ENCODE data around the gene TTC8. TPM values are rescaled to one million over a fixed set of nuclear protein-coding genes. Genes with fewer than 3 reads are reported as not detected.

The TTC8 gene
- total and polyA plus RNA-seq, 4 experiments from 2014 or later, result 1.2 to 1.5 (median 1.5) TPM

GRCh38 chr14:88871429-88871828 lies 47.0 kb downstream of the TTC8 start:
- Mint-ChIP-seq H3K9me3 (no peaks in the 10 kb centered on the region), H3K27me3 (no peaks in the 10 kb centered on the region), H3K36me3 (peaks cover 5 to 8% of the 10 kb centered on the region in 2 donors), H3K4me3 (no peak overlapping the region), H3K4me1 (no peaks in the 10 kb centered on the region), H3K27ac (no peak overlapping the region)
- Histone ChIP-seq H3K4me1 (ENCODE audit: insufficient read depth, low read length) (no peaks in the 10 kb centered on the region), H3K27me3 (ENCODE audit: insufficient read depth, low read length) (no peaks in the 10 kb centered on the region), H3K36me3 (ENCODE audit: insufficient read depth, low read length) (no peaks in the 10 kb centered on the region), H3K4me3 (ENCODE audit: low read length in 2 of 2) (no peak overlapping the region), H3K27ac (ENCODE audit: low read depth, low read length) (no peak overlapping the region), H3K9me3 (ENCODE audit: control insufficient read depth in 1 of 2, low read length in 2 of 2) (no peaks in the 10 kb centered on the region)
- no peak for DNase-seq
- intact Hi-C loops (cut with micrococcal nuclease), result no loop called here
- ChIA-PET CTCF (ENCODE audit: partially characterized antibody) (interaction anchor here (1.4 to 5.7 kb wide), 2 partner anchors 203 to 204 kb away, joined by 7 to 64 read pairs; no protein-coding TSS in a partner anchor), POLR2A (ENCODE audit: partially characterized antibody) (no interaction called here)

GRCh38 chr14:88872976-88873375 lies 48.5 kb downstream of the TTC8 start:
- POLR2A ChIA-PET (ENCODE audit: partially characterized antibody), result no interaction called here
- no peak overlapping the region for H3K27ac ChIP-seq (ENCODE audit: low read depth, low read length)
- Mint-ChIP-seq H3K27ac (peak overlapping the region in 1 of 7 donors; percentile 38), H3K36me3 (peaks cover 5 to 8% of the 10 kb centered on the region in 2 donors), H3K9me3 (no peaks in the 10 kb centered on the region), H3K4me3 (no peak overlapping the region), H3K27me3 (no peaks in the 10 kb centered on the region), H3K4me1 (no peaks in the 10 kb centered on the region)
- CTCF ChIA-PET (ENCODE audit: partially characterized antibody), result interaction anchor here (1.4 kb wide), 1 partner anchor 206 kb away, joined by 7 read pairs; no protein-coding TSS in a partner anchor
- no peaks in the 10 kb centered on the region for H3K4me1 ChIP-seq (ENCODE audit: insufficient read depth, low read length)
- no peaks in the 10 kb centered on the region for H3K9me3 ChIP-seq (ENCODE audit: control insufficient read depth in 1 of 2, low read length in 2 of 2)
- intact Hi-C loops (cut with micrococcal nuclease), result no loop called here
- H3K36me3 ChIP-seq (ENCODE audit: insufficient read depth, low read length), result no peaks in the 10 kb centered on the region
- no peak overlapping the region for H3K4me3 ChIP-seq (ENCODE audit: low read length in 2 of 2)
- DNase-seq, result no peak
- no peaks in the 10 kb centered on the region for H3K27me3 ChIP-seq (ENCODE audit: insufficient read depth, low read length)

- ChIA-PET CTCF (ENCODE audit: partially characterized antibody) (interaction anchor here (0.8 to 1.8 kb wide), 3 partner anchors 11 to 1096 kb away, joined by 3 to 4 read pairs (median 3); no protein-coding TSS in a partner anchor), POLR2A (ENCODE audit: partially characterized antibody) (no interaction called here)
- H3K4me3 Mint-ChIP-seq, result no peak overlapping the region
- Histone ChIP-seq H3K4me1 (ENCODE audit: insufficient read depth, low read length) (no peaks in the 10 kb centered on the region), H3K36me3 (ENCODE audit: insufficient read depth, low read length) (no peaks in the 10 kb centered on the region), H3K9me3 (ENCODE audit: control insufficient read depth in 1 of 2, low read length in 2 of 2) (no peaks in the 10 kb centered on the region), H3K27me3 (ENCODE audit: insufficient read depth, low read length) (no peaks in the 10 kb centered on the region), H3K4me3 (ENCODE audit: low read length in 2 of 2) (no peak overlapping the region), H3K27ac (ENCODE audit: low read depth, low read length) (no peak overlapping the region)
- intact Hi-C loops (cut with micrococcal nuclease), result no loop called here
- no peaks in the 10 kb centered on the region for H3K27me3 Mint-ChIP-seq
- H3K9me3 Mint-ChIP-seq, result peaks cover 3 to 23% (median 15%) of the 10 kb centered on the region in 8 donors
- H3K36me3 Mint-ChIP-seq, result peaks cover 12 to 24% of the 10 kb centered on the region in 2 donors
- no peaks in the 10 kb centered on the region for H3K4me1 Mint-ChIP-seq
- no peak overlapping the region for H3K27ac Mint-ChIP-seq
- DNase-seq, result no peak
Observed at GRCh38 chr14:88877192-88877591, 52.7 kb downstream of the TTC8 start.

GRCh38 chr14:88879022-88879421 lies 54.6 kb downstream of the TTC8 start:
- ChIA-PET POLR2A (ENCODE audit: partially characterized antibody) (no interaction called here), CTCF (ENCODE audit: partially characterized antibody) (interaction anchor here (1.0 kb wide), 1 partner anchor 9 kb away, joined by 3 read pairs; no protein-coding TSS in a partner anchor)
- Histone ChIP-seq H3K27me3 (ENCODE audit: insufficient read depth, low read length) (no peaks in the 10 kb centered on the region), H3K36me3 (ENCODE audit: insufficient read depth, low read length) (no peaks in the 10 kb centered on the region), H3K4me1 (ENCODE audit: insufficient read depth, low read length) (no peaks in the 10 kb centered on the region), H3K4me3 (ENCODE audit: low read length in 2 of 2) (no peak overlapping the region), H3K27ac (ENCODE audit: low read depth, low read length) (no peak overlapping the region), H3K9me3 (ENCODE audit: control insufficient read depth in 1 of 2, low read length in 2 of 2) (no peaks in the 10 kb centered on the region)
- Mint-ChIP-seq H3K27ac (no peak overlapping the region), H3K27me3 (peaks cover 0 to 1% of the 10 kb centered on the region in 2 donors), H3K36me3 (peaks cover 12 to 33% of the 10 kb centered on the region in 2 donors), H3K9me3 (peaks cover 3 to 41% (median 30%) of the 10 kb centered on the region in 8 donors), H3K4me3 (no peak overlapping the region), H3K4me1 (no peaks in the 10 kb centered on the region)
- intact Hi-C loops (cut with micrococcal nuclease), result no loop called here
- no peak for DNase-seq

GRCh38 chr14:88882236-88882635 lies 57.8 kb downstream of the TTC8 start:
- CTCF ChIA-PET (ENCODE audit: partially characterized antibody), result no interaction called here
- DNase-seq, result no peak
- peaks cover 12 to 38% of the 10 kb centered on the region in 2 donors for H3K36me3 Mint-ChIP-seq
- no peaks in the 10 kb centered on the region for H3K4me1 ChIP-seq (ENCODE audit: insufficient read depth, low read length)
- POLR2A ChIA-PET (ENCODE audit: partially characterized antibody), result no interaction called here
- no peaks in the 10 kb centered on the region for H3K4me1 Mint-ChIP-seq
- peaks cover 3% of the 10 kb centered on the region for H3K27me3 ChIP-seq (ENCODE audit: insufficient read depth, low read length)
- H3K27me3 Mint-ChIP-seq, result peaks cover 6 to 12% of the 10 kb centered on the region in 2 donors
- no peak overlapping the region for H3K27ac Mint-ChIP-seq
- intact Hi-C loops (cut with micrococcal nuclease), result no loop called here
- H3K9me3 Mint-ChIP-seq, result peaks cover 3 to 49% (median 37%) of the 10 kb centered on the region in 8 donors
- H3K4me3 Mint-ChIP-seq, result no peak overlapping the region
- no peaks in the 10 kb centered on the region for H3K9me3 ChIP-seq (ENCODE audit: control insufficient read depth in 1 of 2, low read length in 2 of 2)
- H3K4me3 ChIP-seq (ENCODE audit: low read length in 2 of 2), result no peak overlapping the region
- no peak overlapping the region for H3K27ac ChIP-seq (ENCODE audit: low read depth, low read length)
- no peaks in the 10 kb centered on the region for H3K36me3 ChIP-seq (ENCODE audit: insufficient read depth, low read length)

GRCh38 chr14:88895116-88895515 lies 70.7 kb downstream of the TTC8 start:
- H3K27me3 Mint-ChIP-seq, result peaks cover 11 to 20% of the 10 kb centered on the region in 2 donors
- no peak for DNase-seq
- CTCF ChIA-PET (ENCODE audit: partially characterized antibody), result no interaction called here
- Histone ChIP-seq H3K9me3 (ENCODE audit: control insufficient read depth in 1 of 2, low read length in 2 of 2) (no peaks in the 10 kb centered on the region), H3K36me3 (ENCODE audit: insufficient read depth, low read length) (no peaks in the 10 kb centered on the region), H3K4me1 (ENCODE audit: insufficient read depth, low read length) (no peaks in the 10 kb centered on the region), H3K27ac (ENCODE audit: low read depth, low read length) (no peak overlapping the region), H3K4me3 (ENCODE audit: low read length in 2 of 2) (no peak overlapping the region), H3K27me3 (ENCODE audit: insufficient read depth, low read length) (no peaks in the 10 kb centered on the region)
- POLR2A ChIA-PET (ENCODE audit: partially characterized antibody), result no interaction called here
- H3K27ac Mint-ChIP-seq, result no peak overlapping the region
- intact Hi-C loops (cut with micrococcal nuclease), result no loop called here
- H3K4me1 Mint-ChIP-seq, result no peaks in the 10 kb centered on the region
- H3K36me3 Mint-ChIP-seq, result no peaks in the 10 kb centered on the region
- no peak overlapping the region for H3K4me3 Mint-ChIP-seq
- peaks cover 0 to 3% (median 0%) of the 10 kb centered on the region in 8 donors for H3K9me3 Mint-ChIP-seq

GRCh38 chr14:88901189-88901588 lies 76.7 kb downstream of the TTC8 start:
- no peak for DNase-seq
- intact Hi-C loops (cut with micrococcal nuclease), result no loop called here
- no peak overlapping the region for H3K27ac Mint-ChIP-seq
- H3K9me3 ChIP-seq (ENCODE audit: control insufficient read depth in 1 of 2, low read length in 2 of 2), result no peaks in the 10 kb centered on the region
- CTCF ChIA-PET (ENCODE audit: partially characterized antibody), result no interaction called here
- H3K4me3 Mint-ChIP-seq, result no peak overlapping the region
- H3K36me3 Mint-ChIP-seq, result no peaks in the 10 kb centered on the region
- no peaks in the 10 kb centered on the region for H3K4me1 ChIP-seq (ENCODE audit: insufficient read depth, low read length)
- POLR2A ChIA-PET (ENCODE audit: partially characterized antibody), result no interaction called here
- peaks cover 10 to 14% of the 10 kb centered on the region in 2 donors for H3K27me3 Mint-ChIP-seq
- H3K27me3 ChIP-seq (ENCODE audit: insufficient read depth, low read length), result no peaks in the 10 kb centered on the region
- H3K36me3 ChIP-seq (ENCODE audit: insufficient read depth, low read length), result no peaks in the 10 kb centered on the region
- H3K4me1 Mint-ChIP-seq, result no peaks in the 10 kb centered on the region
- no peak overlapping the region for H3K27ac ChIP-seq (ENCODE audit: low read depth, low read length)
- H3K4me3 ChIP-seq (ENCODE audit: low read length in 2 of 2), result no peak overlapping the region
- peaks cover 0 to 5% (median 0%) of the 10 kb centered on the region in 8 donors for H3K9me3 Mint-ChIP-seq

Measured in CD4-positive, alpha-beta memory T cell (primary cell).